ENCODE measurements around the gene INTS15. TPM values are rescaled to one million over a fixed set of nuclear protein-coding genes. Genes with fewer than 3 reads are reported as not detected.

The INTS15 gene
- total RNA-seq, 1 experiment from 2014 or later: 24.3 TPM

- TF ChIP-seq EZH2phosphoT487 (IDR thresholded peaks at IDR 0.05; ENCODE audit: borderline replicate concordance) (no peak), TCF7L2 (IDR thresholded peaks at IDR 0.05; ENCODE audit: borderline replicate concordance, extremely low read depth, insufficient read depth, insufficient read length) (no peak), REST (IDR thresholded peaks at IDR 0.05; ENCODE audit: low read depth) (no peak), RAD21 (IDR thresholded peaks at IDR 0.05; ENCODE audit: low read depth) (no peak), YY1 (IDR thresholded peaks at IDR 0.05; ENCODE audit: extremely low read depth, insufficient replicate concordance, low read depth, low read length) (no peak), ZNF274 (IDR thresholded peaks at IDR 0.05; ENCODE audit: low read depth, low read length) (no peak), SP1 (IDR thresholded peaks at IDR 0.05; ENCODE audit: low read depth) (no peak)
- no peak overlapping the region for H3K9ac ChIP-seq (ENCODE audit: low read length)
- no peak overlapping the region for H3K27ac ChIP-seq (ENCODE audit: low read depth, low read length)
- RAD21 ChIA-PET (ENCODE audit: low non-redundant PET in 1 of 2, low total read pairs in 2 of 2, uncharacterized antibody in 2 of 2, unreplicated experiment in 2 of 2): no interaction called here
- no peak overlapping the region for H3K4me3 ChIP-seq (replicated peaks in 1 of 2; ENCODE audit: low read depth in 1 of 2, low read length in 2 of 2)
- ATAC-seq: no peak
- no TSS peak for BruUV-seq (replicated peaks)
- H2AFZ ChIP-seq (ENCODE audit: low read depth, low read length, poor library complexity, severe bottlenecking): no peak overlapping the region
- no peaks in the 10 kb centered on the region; a peak in 1 of 4 replicates for H3K9me3 ChIP-seq (ENCODE audit: control insufficient read depth in 1 of 2, insufficient read depth in 1 of 2, low read depth in 1 of 2, low read length in 2 of 2)
- no peak for DNase-seq (ENCODE audit: low read depth, low spot score)
- no peaks in the 10 kb centered on the region for H3K4me1 ChIP-seq (ENCODE audit: control insufficient read depth in 1 of 2, insufficient read depth in 2 of 2, low read length in 2 of 2)
- H3K27me3 ChIP-seq (ENCODE audit: insufficient read depth, low read length): no peaks in the 10 kb centered on the region
- peaks cover 16 to 51% of the 10 kb centered on the region in 2 experiments; a peak in 2 of 4 replicates for H3K36me3 ChIP-seq (ENCODE audit: control insufficient read depth in 1 of 2, insufficient read depth in 2 of 2, low read length in 2 of 2)
- CTCF ChIA-PET: no interaction called here
- intact Hi-C loops (cut with micrococcal nuclease): no loop called here
- no peak overlapping the region for H3K4me2 ChIP-seq (ENCODE audit: low read length)
- no peaks in the 10 kb centered on the region for H3K9me2 ChIP-seq (ENCODE audit: insufficient read depth)
- peaks cover 6% of the 10 kb centered on the region; the same call in 1 of the 2 replicates for H3K79me2 ChIP-seq (ENCODE audit: insufficient read depth, low read length)
- H4K20me1 ChIP-seq (ENCODE audit: insufficient read depth): no peaks in the 10 kb centered on the region
- POLR2A ChIA-PET: no interaction called here
Measured at GRCh38 chr7:6647541-6647940, 57.7 kb downstream of the INTS15 start.

Measured in HCT116 (cell line).